NCI-H146 treated with DMSO at 0.1 percent for 48 hours (cell line): ENCODE data around the gene NTN1.

Experiments
- DNase-seq: peaks from one replicate; lab custom pipeline; 2025; ENCODE audit not compliant: unreplicated experiment; lab: John Stamatoyannopoulos, UW

Gene NTN1

DNA sequence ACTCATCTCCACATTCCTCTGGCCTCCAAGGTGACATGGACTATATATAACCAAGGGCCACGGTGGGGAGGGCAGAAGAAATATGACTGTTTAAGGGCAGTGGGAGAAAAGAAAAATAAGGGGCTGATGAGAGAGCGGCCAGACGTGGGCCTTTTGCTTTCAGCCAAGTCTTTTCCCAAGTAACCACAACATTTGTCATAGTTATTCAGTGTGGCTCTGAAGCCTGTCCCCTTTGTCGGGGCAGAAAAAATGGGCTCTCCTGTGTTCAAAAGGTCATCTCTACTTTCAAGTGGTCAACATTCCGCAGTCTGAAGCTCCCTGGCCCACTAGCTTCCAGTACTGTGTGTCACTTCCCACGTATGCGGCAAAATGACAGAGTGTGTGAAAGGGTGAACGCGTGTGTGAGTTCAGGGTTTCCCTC is 245.4 kb downstream of the NTN1 start:
- DNase-seq, result no peak

GRCh38 chr17:9268546-9268945 is 247.2 kb downstream of the NTN1 start:
- no peak for DNase-seq

DNA sequence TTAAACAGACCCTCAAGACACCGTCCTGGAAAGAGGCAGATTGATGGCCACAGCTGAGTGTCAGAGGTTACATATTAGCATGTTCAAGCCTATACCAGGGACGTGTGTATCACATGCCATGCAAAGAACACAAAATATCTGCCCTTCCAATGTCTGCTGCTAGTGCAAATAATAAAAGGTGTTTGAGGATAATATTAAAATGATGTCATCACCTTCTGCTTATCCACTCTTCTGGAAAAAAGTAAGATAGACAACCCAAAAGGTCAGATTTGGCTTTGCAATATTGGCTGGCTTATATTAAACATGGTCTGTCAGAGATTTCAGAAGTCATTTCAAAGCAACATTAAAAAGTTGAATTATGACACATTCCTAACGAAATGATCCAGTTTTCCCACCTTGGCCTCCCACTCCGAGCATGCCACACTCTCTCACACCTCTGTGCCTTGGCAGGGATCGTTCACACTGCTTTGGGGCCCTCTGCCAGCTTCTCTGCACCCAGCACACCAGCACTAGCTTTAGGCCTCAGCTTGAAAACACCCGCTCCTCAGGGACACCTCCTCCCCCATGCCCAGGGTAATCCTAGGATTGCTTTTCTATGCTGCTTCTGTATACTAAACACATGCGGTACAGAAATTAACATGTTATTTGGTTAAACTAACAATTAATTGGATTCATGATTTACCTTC is 248.2 kb downstream of the NTN1 start:
- DNase-seq, result no peak

GRCh38 chr17:9270921-9271320 is 249.6 kb downstream of the NTN1 start:
- no peak for DNase-seq

GRCh38 chr17:9271989-9272388 is 250.7 kb downstream of the NTN1 start:
- no peak for DNase-seq

DNA sequence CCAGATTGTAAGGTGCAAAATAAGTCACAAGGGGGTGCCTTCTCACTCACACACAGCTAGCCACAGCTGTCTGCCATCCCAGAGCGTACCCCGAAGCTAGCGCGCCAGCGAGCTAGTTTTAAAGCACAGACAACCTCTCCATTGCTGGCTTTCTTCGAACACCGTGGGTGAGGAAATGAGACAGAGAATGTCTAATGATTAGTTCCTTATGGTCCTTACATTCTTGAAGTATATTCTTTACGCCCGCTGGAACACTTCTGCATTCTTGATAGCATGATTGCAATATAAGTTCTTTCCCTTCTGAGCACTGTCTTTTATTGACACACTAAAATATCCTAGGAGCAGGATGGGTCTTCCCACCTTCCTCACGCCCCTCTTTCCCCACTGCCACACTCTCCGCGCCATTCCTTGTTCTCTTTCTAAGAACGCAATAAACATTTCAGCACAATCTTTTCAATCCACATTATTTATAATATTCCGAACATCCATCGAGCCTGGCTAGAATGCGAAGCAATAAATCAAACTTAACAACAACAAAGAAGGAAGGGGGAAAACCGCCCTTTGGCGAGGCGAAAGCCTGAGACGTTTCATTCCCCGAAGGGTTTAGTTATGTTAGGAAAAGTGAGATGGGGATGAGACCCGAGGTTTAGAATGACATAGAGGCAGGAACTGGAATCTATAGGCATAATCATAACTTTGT is 251.3 kb downstream of the NTN1 start:
- DNase-seq, result no peak

GRCh38 chr17:9273428-9274391 is 252.4 kb downstream of the NTN1 start:
- no peak for DNase-seq

GRCh38 chr17:9274973-9275372 is 253.7 kb downstream of the NTN1 start:
- no peak for DNase-seq

DNA sequence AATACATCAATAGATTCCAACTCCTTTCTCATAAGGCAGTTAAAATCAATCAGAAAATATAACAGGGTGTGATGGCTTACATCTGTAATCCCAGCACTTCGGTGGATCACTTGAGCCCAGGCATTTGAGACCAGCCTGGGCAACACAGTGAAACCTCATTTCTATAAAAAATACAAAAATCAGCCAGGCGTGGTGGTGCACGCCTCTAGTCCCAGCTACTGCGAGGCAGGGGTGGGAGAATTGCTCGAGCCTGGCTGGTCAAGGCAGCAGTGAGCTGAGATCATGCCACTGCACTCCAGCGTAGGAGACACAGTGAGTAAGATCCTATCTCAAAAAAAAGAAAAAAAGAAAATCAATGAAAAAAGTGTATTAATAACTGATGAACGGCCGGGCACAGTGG is 258.6 kb downstream of the NTN1 start:
- no peak for DNase-seq

DNA sequence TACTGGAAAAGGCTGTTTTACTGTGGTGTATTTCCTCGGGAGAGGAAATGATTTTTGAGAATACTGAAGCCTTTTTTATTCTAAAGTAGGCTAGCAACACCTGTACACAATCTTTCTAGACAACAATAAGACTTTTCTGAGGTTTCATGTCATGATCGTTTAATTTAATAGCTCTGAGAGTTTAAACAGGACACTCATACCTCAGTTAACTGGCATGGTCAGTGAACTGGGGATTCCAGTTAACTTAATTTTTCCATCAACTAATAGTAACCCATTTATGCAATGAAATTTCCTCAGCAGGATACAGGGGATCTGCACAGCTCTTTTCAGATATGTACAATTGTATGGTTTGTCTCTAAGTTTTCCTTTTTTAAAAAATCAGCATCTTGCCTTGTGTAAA is 262.6 kb downstream of the NTN1 start:
- DNase-seq, result no peak

GRCh38 chr17:9284884-9285283 is 263.6 kb downstream of the NTN1 start:
- DNase-seq, result no peak

DNA sequence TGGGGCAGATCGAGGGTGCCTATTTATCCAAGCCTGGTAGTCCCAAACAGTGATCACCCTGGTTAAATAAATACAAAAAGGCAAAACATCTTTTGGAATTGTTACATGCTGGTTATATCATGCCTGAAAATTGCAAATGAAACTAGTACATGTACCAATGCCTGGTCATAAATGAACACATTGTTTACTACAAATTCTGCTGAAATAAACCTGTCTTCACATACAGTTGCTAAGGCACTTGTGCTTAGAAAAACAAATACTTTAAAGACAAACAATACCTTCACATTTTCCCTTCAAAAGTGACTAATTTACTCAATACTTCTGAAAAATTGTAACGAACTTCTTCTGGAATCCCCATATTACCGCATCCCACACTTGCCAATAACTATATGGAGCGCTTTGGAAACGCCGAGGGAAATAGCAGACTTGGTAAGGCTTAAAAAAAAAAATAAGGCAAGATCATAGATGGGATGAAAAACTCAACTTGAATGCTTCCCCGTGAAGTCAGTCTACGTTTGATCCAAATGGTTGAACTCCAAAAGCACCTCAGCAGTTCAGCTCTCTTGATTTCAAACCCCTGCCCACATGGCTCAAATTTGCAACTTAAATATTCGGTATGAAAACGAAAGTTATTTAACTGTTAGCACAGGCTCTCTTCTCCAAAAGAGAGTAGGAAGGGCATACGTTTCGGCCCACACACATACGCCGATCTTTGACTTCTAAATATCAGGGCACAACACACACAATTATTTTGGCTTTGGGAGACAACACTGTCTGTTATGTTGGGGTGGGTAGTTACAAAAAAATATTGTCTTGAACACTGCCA is 264.5 kb downstream of the NTN1 start:
- DNase-seq, result no peak

- DNase-seq, result no peak
These were observed 265.1 kb downstream of the NTN1 start for GRCh38 chr17:9286434-9286833.

DNA sequence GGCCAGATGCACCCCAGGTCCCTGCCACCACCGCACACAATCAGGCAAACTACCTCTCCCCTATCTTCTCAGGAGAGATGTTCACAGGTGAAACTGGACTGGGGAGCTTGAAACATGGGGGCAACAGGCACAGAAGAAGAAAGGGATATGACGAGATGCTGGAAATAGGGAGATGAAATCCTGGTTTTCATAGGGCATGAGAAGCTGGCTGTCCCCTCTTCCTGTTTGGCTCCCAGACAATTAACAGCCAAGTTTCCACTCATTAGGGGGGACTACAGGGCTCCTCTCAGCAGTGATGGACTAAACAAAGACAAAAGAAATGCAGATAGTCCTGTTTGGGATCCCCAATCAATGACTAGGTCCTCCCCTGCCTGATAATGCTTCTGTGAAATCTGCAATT is 266.0 kb downstream of the NTN1 start:
- no peak for DNase-seq

GRCh38 chr17:9290226-9290613 is 268.9 kb downstream of the NTN1 start:
- DNase-seq, result peak; percentile 31

- no peak for DNase-seq
These were observed 270.7 kb downstream of the NTN1 start for GRCh38 chr17:9291912-9292560.

DNA sequence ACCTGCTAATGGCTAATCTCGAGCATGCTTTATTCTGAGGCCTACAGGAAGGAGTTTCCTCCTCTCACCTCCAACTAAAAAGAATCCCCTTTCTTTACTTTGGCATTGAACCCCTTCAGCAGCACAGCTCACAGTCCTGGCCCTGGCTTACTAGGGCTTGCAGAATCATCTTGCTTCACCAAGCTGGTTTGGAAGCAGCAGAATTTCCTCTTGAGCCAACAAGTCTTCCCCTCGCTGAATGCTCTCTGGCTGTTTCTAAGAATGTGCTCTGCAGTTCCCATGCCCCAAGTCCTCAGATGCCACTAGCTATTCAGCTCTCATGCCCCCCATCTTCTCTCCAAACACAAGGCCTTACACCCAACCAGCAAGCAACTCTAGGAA is 271.2 kb downstream of the NTN1 start:
- DNase-seq, result no peak
